Measurements from ENCODE around the gene EXOG.

The EXOG gene

GRCh38 chr3:38549082-38549481 lies 52.9 kb downstream of the EXOG start:
- DNase-seq: no peak

- no peak for DNase-seq
These were observed 53.3 kb downstream of the EXOG start for GRCh38 chr3:38549486-38549885.

GRCh38 chr3:38549957-38550840 lies 54.1 kb downstream of the EXOG start:
- no peak for DNase-seq

GRCh38 chr3:38551026-38551832 lies 55.1 kb downstream of the EXOG start:
- no peak for DNase-seq

GRCh38 chr3:38552364-38552763 lies 56.2 kb downstream of the EXOG start:
- DNase-seq: no peak

GRCh38 chr3:38553071-38553470 lies 56.9 kb downstream of the EXOG start:
- DNase-seq: no peak

- DNase-seq: no peak
These were observed 58.1 kb downstream of the EXOG start for GRCh38 chr3:38554127-38554827.

GRCh38 chr3:38555149-38555840 lies 59.2 kb downstream of the EXOG start:
- DNase-seq: no peak

GRCh38 chr3:38555926-38556325 lies 59.8 kb downstream of the EXOG start:
- no peak for DNase-seq

- no peak for DNase-seq
These were observed 60.7 kb downstream of the EXOG start for GRCh38 chr3:38556640-38557358.

- no peak for DNase-seq
These were observed 62.7 kb downstream of the EXOG start for GRCh38 chr3:38558864-38559263.

GRCh38 chr3:38560284-38560683 lies 64.1 kb downstream of the EXOG start:
- DNase-seq: no peak

- DNase-seq: no peak
These were observed 65.0 kb downstream of the EXOG start for GRCh38 chr3:38560996-38561717.

- no peak for DNase-seq
These were observed 65.8 kb downstream of the EXOG start for GRCh38 chr3:38561746-38562466.

- DNase-seq: no peak
These were observed 66.4 kb downstream of the EXOG start for GRCh38 chr3:38562467-38562925.

GRCh38 chr3:38563070-38563885 lies 67.1 kb downstream of the EXOG start:
- no peak for DNase-seq

GRCh38 chr3:38563886-38564270 lies 67.7 kb downstream of the EXOG start:
- no peak for DNase-seq

GRCh38 chr3:38564631-38565338 lies 68.6 kb downstream of the EXOG start:
- no peak for DNase-seq
